Hindlimb muscle (tissue), 1 donor: ENCODE results near the gene KPNA3. TPM values are rescaled to one million over a fixed set of nuclear protein-coding genes. Genes with fewer than 3 reads are reported as not detected.
"Not testable (repeated sequence)": the region's sequence is repeated elsewhere in the genome, so short reads cannot be mapped to it uniquely, and the experiment has no call there.

Source experiments
- DNase-seq: peaks from one replicate; pipeline ENCODE4 v3.0.0-alpha.2; 2013
- polyA plus RNA-seq: library from polyadenylated mRNA; unstranded; fragments of 120-200 nt; gene quantifications from one replicate; pipeline ENCODE4 v1.2.1, GENCODE V29; 2013; ENCODE audit not compliant: insufficient read length

KPNA3 gene
- 37.4 TPM for polyA plus RNA-seq

- peak; percentile 98 for DNase-seq
Observed at GRCh38 chr13:49792550-49793324, at the start of gene KPNA3. Gene KPNA3, minus strand, starts transcription at chr13:49792682. Its CDS starts 176 bp downstream, at chr13:49792506.

GRCh38 chr13:49841964-49842363 is 49.5 kb upstream of the KPNA3 start:
- DNase-seq: no peak

GRCh38 chr13:49840675-49841074 is 48.2 kb upstream of the KPNA3 start:
- DNase-seq: no peak

GRCh38 chr13:49840266-49840665 is 47.8 kb upstream of the KPNA3 start:
- DNase-seq: no peak

GRCh38 chr13:49838989-49839388 is 46.5 kb upstream of the KPNA3 start:
- no peak for DNase-seq

- no peak for DNase-seq
Observed at GRCh38 chr13:49836516-49836915, 44.0 kb upstream of the KPNA3 start.

GRCh38 chr13:49833402-49833801 is 40.9 kb upstream of the KPNA3 start:
- no peak for DNase-seq

- DNase-seq: no peak
Observed at GRCh38 chr13:49831455-49831854, 39.0 kb upstream of the KPNA3 start.

GRCh38 chr13:49830721-49831120 is 38.2 kb upstream of the KPNA3 start:
- no peak for DNase-seq

- DNase-seq: no peak
Observed at GRCh38 chr13:49829715-49830114, 37.2 kb upstream of the KPNA3 start.

GRCh38 chr13:49828453-49828852 is 36.0 kb upstream of the KPNA3 start:
- DNase-seq: no peak

GRCh38 chr13:49827891-49828290 is 35.4 kb upstream of the KPNA3 start:
- no peak for DNase-seq

- DNase-seq: no peak
Observed at GRCh38 chr13:49827336-49827735, 34.9 kb upstream of the KPNA3 start.

GRCh38 chr13:49821216-49822009 is 28.9 kb upstream of the KPNA3 start:
- no peak for DNase-seq

- DNase-seq: no peak
Observed at GRCh38 chr13:49820591-49821215, 28.2 kb upstream of the KPNA3 start.

- DNase-seq: not testable (repeated sequence)
Observed at GRCh38 chr13:49816047-49816446, 23.6 kb upstream of the KPNA3 start.

GRCh38 chr13:49814551-49815270 is 22.2 kb upstream of the KPNA3 start:
- no peak for DNase-seq

GRCh38 chr13:49812812-49813211 is 20.3 kb upstream of the KPNA3 start:
- DNase-seq: no peak

- no peak for DNase-seq
Observed at GRCh38 chr13:49811527-49811908, 19.0 kb upstream of the KPNA3 start.

GRCh38 chr13:49810567-49811526 is 18.4 kb upstream of the KPNA3 start:
- no peak for DNase-seq

GRCh38 chr13:49807681-49808080 is 15.2 kb upstream of the KPNA3 start:
- DNase-seq: no peak
